Ramos (cell line): Measurements from ENCODE around the gene USP36.

Source experiments
- in situ Hi-C: fragments of 300-500 bp; cut with MboI; formaldehyde crosslinking; loops from one replicate; pipeline ENCODE4 v1.14.3; 2022; ENCODE audit warnings: low sequenced_read_pairs; ENCODE audit not compliant: unreplicated experiment

Gene USP36

DNA sequence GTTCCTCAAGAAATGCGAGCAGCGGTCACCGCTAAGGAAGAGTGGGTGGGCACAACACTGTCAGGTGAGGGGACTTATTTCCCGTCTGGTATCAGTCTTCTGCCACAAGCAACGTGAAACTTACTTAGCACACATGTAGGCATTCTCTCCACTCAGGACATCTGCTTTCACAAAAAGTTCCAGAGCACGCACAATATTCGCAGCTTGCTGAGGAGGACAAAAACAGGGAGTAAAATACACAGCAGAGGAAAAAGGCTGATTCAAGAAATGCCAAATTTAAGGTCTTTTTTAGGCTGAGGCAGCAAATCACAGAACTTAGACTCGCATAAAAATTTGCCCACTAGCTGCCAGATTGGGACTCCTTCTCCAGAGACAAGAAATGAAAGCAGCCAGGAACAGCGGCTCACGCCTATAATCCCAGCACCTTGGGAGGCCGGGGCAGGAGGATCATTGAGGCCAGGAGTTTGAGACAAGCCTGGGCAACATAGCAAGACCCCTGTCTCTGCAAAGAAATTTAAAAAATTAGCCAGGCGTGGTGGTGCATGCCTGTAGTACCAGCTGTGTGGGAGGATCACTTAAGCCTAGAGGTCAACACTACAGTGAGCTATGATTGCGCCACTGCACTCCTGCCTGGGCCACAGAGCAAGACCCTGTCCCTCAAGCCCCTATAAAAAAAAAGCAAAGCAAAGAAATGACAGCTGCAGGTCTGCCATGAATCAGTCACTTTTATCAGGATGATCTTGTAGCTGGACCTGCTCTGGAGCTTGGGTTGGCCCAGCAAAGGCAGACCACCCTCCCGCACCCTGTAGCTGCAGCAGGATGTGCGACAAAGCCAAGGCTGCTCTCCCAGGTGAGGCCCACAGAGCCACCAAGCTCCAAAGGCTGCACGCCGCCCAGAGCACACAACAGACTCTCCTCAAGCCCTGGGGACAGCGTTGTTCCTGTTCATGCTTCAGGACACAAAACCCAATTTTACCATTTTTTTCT, 20.5 kb downstream of the USP36 start:
- in situ Hi-C loops = no loop called here

DNA sequence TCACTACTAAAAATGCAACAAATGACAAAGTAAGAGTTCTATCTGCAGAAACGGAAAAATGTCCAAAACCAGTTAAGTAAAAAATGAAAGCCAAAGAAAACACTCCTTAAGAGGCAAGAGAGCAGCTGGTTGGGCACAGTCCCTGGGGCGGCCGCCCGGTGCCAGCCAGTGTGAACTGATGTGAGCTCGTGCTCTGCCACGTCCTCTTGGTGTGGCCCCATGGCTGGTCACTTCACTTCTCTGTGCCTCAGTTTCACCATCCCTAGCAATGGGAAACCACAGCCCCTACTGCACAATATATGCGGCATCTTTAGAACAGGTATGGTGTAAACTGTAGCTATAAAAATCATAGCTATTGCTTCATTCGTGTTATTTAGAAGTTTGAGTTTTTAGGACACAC, 21.2 kb downstream of the USP36 start:
- in situ Hi-C loops = no loop called here

DNA sequence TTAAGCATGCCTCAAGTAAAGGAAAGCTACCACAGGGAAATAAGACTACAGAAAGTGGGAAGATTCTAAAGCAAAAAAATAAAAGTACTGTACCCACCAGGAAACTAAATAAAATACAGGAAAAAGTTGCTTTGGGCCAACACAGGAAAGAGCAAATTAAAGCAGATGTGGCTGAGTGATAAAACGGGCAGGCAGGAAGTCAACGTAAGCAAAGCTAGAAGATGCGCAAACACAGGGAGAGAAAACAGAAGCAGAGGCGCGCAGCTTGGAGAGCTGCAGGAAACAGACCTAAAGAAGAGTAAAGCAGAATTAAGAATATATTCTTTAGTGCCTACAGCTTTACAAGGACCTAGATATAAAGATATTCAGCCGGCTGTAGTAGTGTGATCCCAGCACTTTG, 21.7 kb downstream of the USP36 start:
- in situ Hi-C loops = no loop called here

DNA sequence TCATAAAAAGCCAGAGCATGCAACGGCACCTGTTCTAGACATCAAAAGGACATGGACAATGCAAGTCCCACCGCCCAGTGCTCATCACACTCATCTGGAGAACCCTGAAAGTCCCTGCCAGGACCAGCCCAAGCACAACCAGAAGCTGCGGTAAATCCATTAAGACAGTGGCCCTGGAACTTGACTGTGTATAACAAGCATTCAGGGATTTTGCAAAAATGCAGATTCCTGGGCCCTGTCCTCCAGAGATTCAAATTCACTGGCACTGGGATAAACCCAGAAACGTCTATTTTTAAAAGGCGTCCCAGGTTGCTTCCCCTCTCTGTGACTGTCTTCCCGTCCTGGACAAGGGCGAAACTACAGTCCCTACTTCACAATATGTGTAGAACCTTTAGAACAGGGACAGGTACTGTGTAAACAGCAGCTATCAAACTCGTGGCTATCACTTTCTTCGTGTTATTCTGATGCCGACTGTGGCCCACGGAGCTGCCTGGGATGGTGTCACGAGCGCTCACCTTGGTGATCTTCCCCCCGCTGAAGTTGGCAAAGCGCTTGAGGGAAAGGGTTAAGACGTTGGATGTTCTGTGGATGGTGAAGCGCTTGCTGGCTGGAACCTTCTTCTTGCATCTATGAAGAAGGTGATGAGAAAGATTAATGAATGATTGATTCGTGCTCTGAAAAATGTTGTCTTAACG, 22.3 kb downstream of the USP36 start:
- in situ Hi-C loops = no loop called here

DNA sequence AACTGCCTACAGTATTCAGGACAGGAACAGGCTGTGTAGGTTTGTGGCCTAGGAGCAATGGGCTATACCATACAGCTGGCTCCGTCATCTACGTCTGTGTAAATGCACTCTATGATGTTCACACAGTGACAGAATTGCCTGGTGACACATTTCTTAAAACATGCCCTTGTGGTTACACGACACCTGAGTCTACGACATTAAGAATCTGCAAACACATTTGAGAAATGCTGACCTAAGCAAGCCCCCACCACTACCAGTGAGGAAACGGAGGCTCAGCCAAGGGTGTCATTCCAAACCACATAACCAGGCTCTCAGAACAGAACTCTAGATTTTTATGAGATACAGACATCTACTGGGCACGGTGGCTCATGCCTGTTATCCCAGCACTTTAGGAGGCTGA, 23.5 kb downstream of the USP36 start:
- in situ Hi-C loops = no loop called here

DNA sequence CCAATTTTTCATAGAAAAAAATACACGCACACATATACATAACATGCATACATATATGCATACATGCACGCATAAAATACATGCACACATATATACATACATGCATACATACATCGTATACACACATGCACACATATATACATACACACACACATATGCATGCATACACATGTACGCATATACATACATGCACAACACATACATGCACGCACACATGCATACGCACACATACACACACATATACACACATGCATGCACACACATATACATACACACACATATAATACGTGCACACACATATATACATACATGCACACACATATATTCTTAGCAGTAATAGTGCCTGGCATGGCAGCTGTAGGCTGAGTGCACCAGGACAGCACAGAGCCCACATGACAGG, 24.9 kb downstream of the USP36 start:
- in situ Hi-C loops = no loop called here

DNA sequence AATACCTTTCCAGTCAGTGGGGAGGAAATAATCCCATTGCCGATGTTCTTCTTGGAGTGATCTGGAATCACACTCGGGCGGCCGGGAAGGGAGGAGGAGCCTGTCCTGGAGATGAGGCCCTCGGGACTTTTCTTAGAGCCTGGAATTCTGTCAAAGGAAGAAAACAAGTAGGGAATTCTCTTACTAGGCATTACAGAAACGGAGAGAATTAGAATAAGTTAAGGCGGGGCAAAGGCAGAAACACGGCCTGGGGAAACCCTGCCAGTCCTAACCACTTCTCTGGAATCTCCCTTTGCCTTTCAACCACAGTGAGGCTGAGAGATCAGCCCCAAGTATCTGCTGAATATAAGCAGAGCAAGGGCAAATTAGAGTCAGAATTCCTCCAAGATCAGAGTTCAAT, 27.8 kb downstream of the USP36 start:
- in situ Hi-C loops = no loop called here

DNA sequence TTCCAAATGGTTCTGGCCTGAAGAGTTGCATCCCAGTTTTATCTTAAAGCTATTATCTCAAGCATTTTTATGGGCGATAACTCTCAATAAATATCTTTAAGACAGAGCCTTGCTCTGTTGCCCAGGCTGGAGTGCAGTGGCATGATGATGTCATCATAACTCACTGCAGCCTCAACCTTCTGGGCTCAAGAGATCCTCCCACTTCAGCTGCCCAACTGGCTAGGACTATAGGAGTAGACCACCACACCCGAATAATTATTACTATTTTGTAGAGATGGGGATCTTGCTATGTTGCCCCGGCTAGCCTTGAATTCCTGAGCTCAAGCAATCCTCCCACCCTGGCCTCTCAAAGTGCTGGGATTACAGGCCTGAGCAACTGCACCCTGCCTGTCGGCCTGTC, 32.5 kb downstream of the USP36 start:
- in situ Hi-C loops = no loop called here

DNA sequence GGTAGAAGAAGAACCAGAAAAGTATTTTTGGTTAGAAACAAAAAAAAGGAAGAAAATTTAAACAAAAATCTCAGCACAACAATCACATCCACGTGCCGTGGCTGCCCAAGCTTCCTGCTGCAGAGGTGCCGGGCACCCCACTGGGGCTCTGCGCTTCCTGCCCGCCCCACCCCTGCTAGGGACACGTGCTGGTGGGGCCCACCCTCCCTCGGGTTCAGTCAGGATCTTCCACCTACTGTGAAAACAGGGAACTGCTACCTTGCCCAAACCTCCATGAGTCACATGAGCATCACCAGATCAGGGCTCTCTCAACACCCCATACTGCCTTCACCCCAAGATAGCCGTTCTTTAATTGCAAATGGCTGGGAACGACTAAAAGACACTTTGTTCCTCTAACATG, 34.2 kb downstream of the USP36 start:
- in situ Hi-C loops = no loop called here

DNA sequence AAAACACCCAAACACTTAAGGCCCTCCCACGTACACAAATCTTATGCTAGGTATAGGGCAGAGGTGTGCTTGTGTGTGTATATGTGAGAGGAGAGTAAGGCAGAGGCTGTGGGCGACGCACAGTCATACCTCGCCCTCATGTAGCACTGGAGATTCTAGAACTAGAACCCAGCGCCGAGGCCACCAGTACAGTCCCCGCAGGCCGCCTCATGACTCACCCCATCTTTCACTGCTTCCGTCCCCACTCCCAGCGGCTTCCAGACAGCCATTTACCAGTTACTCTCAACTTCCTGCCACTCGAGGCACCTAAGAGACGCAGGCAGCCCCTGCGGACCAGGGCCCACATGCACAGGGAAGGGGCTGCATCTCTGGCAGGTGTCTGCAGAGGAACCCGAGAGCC, 35.3 kb downstream of the USP36 start:
- in situ Hi-C loops = no loop called here

DNA sequence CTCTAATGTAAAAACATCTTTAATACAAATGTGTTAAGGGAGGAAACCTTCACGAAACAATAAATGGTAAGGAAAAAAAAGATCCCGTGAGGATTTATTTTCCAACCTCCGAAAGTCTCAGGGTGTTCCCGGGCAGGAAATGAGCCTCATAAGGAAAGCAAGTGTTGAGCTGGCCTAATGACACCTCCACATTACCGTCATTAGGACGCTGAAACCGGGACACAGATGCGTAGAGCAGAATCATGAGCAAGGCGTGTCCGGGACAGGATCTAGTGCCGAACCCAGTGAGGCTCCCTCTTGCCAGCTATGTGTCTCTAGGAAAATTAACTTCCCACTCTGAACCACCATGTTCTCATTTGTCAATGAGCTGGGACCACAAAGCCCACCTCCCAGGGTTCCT, 35.8 kb downstream of the USP36 start:
- in situ Hi-C loops = no loop called here

DNA sequence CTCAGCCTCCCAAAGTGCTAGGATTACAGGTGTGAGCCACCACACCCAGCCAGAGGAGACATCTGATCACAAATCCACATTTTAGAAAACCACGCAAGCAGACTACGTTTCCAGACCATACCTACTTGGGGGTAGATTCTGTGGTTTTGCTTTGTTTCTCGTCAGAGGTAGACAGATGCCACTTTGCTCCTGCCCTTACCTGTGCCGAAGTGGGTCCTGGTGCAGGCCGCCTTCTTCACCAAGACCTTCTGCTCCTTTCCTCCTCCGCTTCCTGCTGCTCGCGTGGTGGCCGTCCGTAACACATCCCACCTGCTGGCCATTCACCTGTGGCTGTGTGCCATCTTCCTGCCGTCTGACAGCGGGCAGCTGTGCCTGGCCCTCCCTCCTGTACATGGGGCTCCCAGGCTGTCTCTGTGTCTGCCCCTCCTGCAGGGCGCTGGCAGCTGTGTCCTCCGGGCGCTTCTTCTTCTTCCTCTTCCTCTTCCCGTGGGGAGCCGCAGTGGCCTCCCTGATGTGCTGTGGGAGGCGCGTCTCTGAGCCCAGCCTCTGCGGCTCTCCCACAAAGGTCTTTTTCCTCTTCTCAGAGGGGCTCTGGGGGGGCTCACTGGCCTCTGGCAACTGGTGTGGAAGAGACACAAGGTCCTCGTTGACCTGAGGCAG, 37.3 kb downstream of the USP36 start:
- in situ Hi-C loops = no loop called here

DNA sequence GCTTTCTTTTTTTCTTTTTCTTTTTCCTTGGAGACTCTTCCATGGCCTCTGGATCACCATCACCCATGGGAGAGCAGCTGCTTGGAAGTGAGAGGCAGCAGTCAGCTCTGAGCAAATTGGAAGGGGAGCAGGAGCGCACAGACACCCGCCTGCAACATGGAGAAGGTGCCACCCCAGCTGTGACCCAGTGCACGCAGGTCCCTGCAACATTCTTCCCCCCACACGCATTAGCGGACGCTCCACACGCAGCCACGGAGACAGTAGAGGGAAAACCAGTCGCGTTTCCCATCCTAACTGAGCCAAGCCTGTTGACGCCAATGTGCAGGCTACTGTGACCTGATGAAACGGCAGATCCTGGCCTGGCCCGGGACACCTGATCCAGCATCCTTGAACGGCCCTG, 38.2 kb downstream of the USP36 start:
- in situ Hi-C loops = no loop called here

DNA sequence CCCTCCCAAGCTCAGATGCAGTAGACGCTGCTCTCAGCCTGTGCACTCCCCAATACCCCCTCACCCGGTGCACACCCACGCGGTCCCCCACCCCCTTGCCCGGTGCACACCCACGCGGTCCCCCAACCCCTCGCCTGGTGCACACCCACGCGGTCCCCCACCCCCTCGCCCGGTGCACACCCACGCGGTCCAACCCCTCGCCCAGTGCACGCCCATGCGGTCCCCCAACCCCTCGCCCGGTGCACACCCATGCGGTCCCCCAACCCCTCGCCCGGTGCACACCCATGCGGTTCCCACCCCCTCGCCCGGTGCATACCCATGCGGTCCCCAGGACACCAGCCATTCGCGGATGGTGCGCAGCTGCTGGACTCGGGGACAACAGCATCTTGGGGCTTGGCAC, 38.6 kb downstream of the USP36 start:
- in situ Hi-C loops = no loop called here

DNA sequence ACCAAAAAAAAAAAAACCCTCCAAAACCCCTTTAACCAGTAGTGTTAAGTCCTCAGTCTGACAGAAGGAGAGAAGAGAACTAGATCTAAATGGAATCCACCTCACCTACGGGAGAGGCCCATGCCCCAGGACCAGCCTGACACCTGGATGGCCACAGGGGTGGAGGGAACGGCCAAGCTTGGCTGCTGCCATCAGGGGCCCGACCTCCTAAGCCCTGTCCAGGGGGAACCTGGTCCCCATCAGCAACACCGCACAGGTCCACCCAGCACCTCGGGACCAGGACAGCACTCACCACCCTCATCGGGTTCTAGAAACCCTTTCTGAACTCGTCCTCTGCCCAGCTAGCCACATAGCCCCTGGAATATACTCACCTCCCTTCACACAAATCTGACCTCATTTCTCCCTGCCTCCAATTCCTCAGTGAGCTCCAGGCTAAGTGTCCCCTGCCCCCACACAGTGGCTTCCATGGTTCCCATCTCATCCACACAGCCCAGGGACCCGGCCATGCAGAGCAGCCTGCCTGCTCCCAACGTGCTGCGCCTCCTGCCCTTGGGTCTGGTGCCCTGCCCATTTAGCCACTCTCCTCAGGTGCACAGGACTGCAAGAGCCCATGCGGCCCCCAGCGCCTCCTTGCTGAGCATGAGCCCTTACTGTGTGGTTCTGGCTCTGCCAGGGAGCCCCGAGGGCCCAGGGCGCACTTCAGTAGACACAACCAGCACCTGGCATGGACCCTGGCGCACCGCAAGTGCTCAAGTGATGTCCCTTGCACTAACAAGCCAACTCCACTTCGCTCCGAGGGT, 40.3 kb downstream of the USP36 start:
- in situ Hi-C loops = no loop called here

DNA sequence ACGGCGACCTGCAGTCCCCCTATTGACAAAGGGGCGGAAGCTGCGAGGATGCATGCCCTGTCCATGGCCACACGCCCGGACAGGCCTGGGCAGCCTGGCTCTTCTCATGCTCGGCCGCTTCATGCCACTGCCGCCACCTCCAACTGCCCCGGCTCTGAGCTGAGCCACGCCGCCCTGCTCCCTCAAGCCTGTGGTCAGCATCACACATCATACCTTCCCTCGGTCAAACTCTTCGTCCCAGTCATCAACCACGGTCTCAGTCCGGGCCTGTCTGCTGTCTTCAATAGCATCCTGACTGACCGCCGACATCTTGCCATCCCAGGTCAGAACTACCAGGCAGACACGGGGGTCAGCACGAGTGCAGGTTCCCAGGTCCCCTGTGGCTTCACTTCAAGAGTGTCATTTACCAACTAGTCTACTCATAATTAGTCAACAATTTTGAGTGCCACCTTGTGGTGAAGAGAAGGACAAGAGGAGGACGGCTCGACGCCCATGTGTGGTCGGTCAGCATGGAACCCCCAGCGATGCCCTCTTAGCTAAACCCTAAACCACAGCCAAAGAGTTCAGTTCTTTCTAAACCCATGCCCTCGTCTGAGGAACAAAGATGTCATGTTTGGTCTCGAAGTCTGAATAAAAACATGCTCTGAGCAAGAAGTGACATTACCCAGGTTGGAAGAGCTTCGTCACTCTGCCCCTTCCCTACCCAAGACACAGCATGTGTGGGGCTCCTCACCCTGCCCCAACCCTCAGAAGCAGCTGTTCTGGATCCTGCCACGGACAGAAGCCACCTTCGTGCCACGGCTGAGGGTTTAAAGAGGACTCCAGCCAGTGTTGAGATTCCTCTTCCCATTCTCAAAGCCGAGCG, 41.7 kb downstream of the USP36 start:
- in situ Hi-C loops = no loop called here

DNA sequence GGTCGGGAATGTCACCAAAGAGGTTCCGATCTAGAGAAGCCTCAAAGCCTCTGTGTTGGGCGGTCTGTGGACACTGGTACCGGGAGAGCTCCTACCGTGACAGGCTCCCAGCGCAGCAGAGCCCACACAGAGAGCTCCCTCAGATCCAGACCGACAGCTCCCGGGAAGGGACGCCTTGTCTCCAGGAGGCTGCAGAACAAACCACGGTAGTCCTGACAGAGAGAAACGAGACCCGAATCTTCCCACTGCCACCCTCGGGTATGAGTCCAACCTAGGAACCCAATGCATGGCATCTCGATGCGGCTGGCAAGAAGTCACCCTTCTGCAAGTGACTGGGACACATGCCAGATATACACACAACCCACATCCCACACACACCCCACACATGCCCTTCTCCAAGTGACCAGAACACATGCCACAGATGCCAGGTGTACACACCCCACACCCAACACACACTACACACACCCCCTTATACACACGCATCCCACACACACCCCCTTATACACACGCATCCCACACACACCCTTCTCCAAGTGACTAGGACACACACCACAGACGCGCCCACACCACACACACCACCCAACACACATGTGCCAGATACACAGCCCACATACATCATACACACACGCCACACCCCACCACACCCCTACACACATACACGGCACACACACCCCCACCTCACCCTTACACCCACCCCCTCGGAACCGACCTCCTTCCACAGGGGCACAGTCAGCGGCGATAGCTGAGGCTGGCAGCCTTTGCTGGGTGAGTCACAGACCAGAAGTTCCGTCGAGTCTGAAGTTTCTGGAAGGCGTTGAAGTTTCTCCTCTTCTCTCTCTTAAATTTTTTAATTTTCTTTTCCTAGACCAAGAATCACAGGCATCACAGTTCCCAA, 42.7 kb downstream of the USP36 start:
- in situ Hi-C loops = no loop called here

DNA sequence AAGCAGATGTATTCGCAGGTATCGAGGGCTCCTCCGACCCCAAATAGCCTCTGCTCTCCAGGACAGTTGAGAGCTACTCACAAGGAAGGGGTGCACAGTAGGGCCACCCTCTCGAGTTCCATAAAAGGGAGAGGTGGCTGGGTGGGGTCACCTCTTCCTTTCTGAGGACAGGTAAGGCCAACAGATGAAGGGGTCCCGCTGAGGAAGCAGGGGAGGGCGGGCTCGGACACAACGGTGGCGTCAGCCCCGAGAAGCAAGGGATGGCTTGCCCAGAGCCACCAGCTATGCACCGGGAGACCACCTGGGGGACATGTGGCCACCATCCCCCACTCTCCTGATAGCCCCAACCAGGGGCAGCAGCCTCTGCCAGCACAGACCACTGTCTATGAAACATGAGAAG, 43.4 kb downstream of the USP36 start:
- in situ Hi-C loops = no loop called here
